GM12865 (cell line): ENCODE measurements around the gene CIB1.

Source experiments
- DNase-seq: peaks from one replicate; pipeline ENCODE4 v3.0.0; 2010; ENCODE audit warnings: low read depth
- H3K4me3 ChIP-seq: 2 replicates; pipeline ENCODE4 v1.5.1; 2011; ENCODE audit warnings: mild to moderate bottlenecking, low read depth, low read length, control low read depth
- CTCF ChIP-seq: IDR thresholded peaks from 2 replicates; pipeline ENCODE4 v1.5.1; 2011; ENCODE audit warnings: low read length, control low read depth, low read depth, inconsistent platforms; ENCODE audit not compliant: insufficient read depth; ENCODE audit errors: missing control alignments

The CIB1 gene

GRCh38 chr15:90187257-90187868, 46.4 kb downstream of the CIB1 start:
- no peak for TF ChIP-seq CTCF
- no peak for DNase-seq
- no peak overlapping the region for H3K4me3 ChIP-seq

- TF ChIP-seq CTCF: no peak
- peak; percentile 86 for DNase-seq
- peak overlapping the region; percentile 79 for H3K4me3 ChIP-seq
Observed at GRCh38 chr15:90184786-90185704, 48.7 kb downstream of the CIB1 start.

- peak overlapping the region; percentile 79 for H3K4me3 ChIP-seq
- no peak for TF ChIP-seq CTCF
- DNase-seq: peak; percentile 87
Observed at GRCh38 chr15:90184119-90184785, 49.5 kb downstream of the CIB1 start.

- no peak for TF ChIP-seq CTCF
- no peak for DNase-seq
- H3K4me3 ChIP-seq: no peak overlapping the region
Observed at GRCh38 chr15:90181776-90182175, 52.0 kb downstream of the CIB1 start.
